HCT116 (cell line): ENCODE results near the gene HMCES. TPM values are rescaled to one million over a fixed set of nuclear protein-coding genes. Genes with fewer than 3 reads are reported as not detected.

Experiments used
- ATAC-seq: fragments of 200-7000 bp; cut with Tn5 transposase; 2 replicates; pipeline ENCODE4 v1.9.1; 2020; ENCODE audit warnings: mild to moderate bottlenecking, moderate library complexity
- BruUV-seq: library from RNA; stranded (reverse); fragments of 400-500 nt; replicated peaks from 2 replicates; lab custom pipeline; 2021; lab: Mats Ljungman, UMichigan
- CTCF ChIA-PET: fragments of 300-600 bp; sonication (Branson Sonifier 250); formaldehyde crosslinking; loops from one replicate; lab custom pipeline; 2021; ENCODE audit warnings: antibody characterized with exemption; lab: Charles Lee
- POLR2A ChIA-PET: fragments of 300-600, 350-600 bp; sonication (Branson Sonifier 250); formaldehyde crosslinking; loops from one replicate; lab custom pipeline; 2021; ENCODE audit warnings: antibody characterized with exemption; lab: Charles Lee
- RAD21 ChIA-PET, 2 experiments: fragments of 300-600 bp; sonication (Branson Sonifier 250); formaldehyde crosslinking; loops; one replicate each; lab custom pipeline; 2023; ENCODE audit warnings: low total read pairs in 2 of 2; ENCODE audit not compliant: uncharacterized antibody in 2 of 2, unreplicated experiment in 2 of 2, low non-redundant PET in 1 of 2; lab: Charles Lee
- DNase-seq: peaks from one replicate; pipeline ENCODE4 v3.0.0-alpha.2; 2010; ENCODE audit warnings: low read depth, low spot score
- H2AFZ ChIP-seq: fragments of 200-600 bp; shearing (Covaris generic), sonication (generic); 2 replicates; pipeline ENCODE4 v1.6.1; 2017; ENCODE audit warnings: low read depth, mixed run types, mixed read lengths, antibody characterized with exemption, low read length; ENCODE audit not compliant: poor library complexity, severe bottlenecking
- H3K27ac ChIP-seq: 2 replicates; pipeline ENCODE4 v1.5.1; 2012; ENCODE audit warnings: low read depth, low read length
- H3K27me3 ChIP-seq: fragments of 200-600 bp; sonication (generic); 2 replicates; pipeline ENCODE4 v1.6.1; 2016; ENCODE audit warnings: mixed run types, low read length, mixed read lengths; ENCODE audit not compliant: insufficient read depth
- H3K36me3 ChIP-seq, 2 experiments: fragments of 200-500 bp in 1 of 2; fragments of 200-600 bp in 1 of 2; sonication (Bioruptor generic) in 1 of 2; sonication (generic) in 1 of 2; 2 replicates each; pipeline versions ENCODE4 v1.5.1 to v1.6.1; 2014 to 2016; ENCODE audit warnings: low read length in 2 of 2, inconsistent platforms in 1 of 2, mixed read lengths in 1 of 2, mixed run types in 1 of 2; ENCODE audit not compliant: insufficient read depth in 2 of 2, control insufficient read depth in 1 of 2
- H3K4me1 ChIP-seq, 2 experiments: fragments of 200-600 bp in 1 of 2; sonication (generic) in 1 of 2; 2 replicates each; pipeline versions ENCODE4 v1.5.1 to v1.6.1; 2012 to 2017; ENCODE audit warnings: low read length in 2 of 2, inconsistent platforms in 1 of 2, mild to moderate bottlenecking in 1 of 2, mixed read lengths in 1 of 2, mixed run types in 1 of 2, moderate library complexity in 1 of 2; ENCODE audit not compliant: insufficient read depth in 2 of 2, control insufficient read depth in 1 of 2
- H3K4me2 ChIP-seq: fragments of 200-600 bp; sonication (generic); 2 replicates; pipeline ENCODE4 v1.6.1; 2017; ENCODE audit warnings: mixed run types, low read length, mixed read lengths
- H3K4me3 ChIP-seq, 2 experiments: fragments of 200-600 bp in 1 of 2; sonication (generic) in 1 of 2; replicated peaks in 1 of 2; 2 replicates each; pipeline ENCODE4 v1.5.1; 2011 to 2016; ENCODE audit warnings: low read length in 2 of 2, control low read depth in 1 of 2, low read depth in 1 of 2, mild to moderate bottlenecking in 1 of 2, mixed read lengths in 1 of 2, mixed run types in 1 of 2
- H3K79me2 ChIP-seq: fragments of 200-600 bp; sonication (generic); 2 replicates; pipeline ENCODE4 v1.6.1; 2017; ENCODE audit warnings: mild to moderate bottlenecking, mixed run types, low read length, moderate library complexity, mixed read lengths; ENCODE audit not compliant: insufficient read depth
- H3K9ac ChIP-seq: fragments of 200-600 bp; sonication (generic); 2 replicates; pipeline ENCODE4 v1.6.1; 2016; ENCODE audit warnings: low read length, mixed read lengths
- H3K9me2 ChIP-seq: fragments of 200-600 bp; sonication (generic), shearing (Covaris generic); 2 replicates; pipeline ENCODE4 v1.6.1; 2017; ENCODE audit warnings: mixed run types, mild to moderate bottlenecking, moderate library complexity; ENCODE audit not compliant: insufficient read depth
- H3K9me3 ChIP-seq, 2 experiments: fragments of 200-500 bp in 1 of 2; fragments of 200-600 bp in 1 of 2; sonication (Bioruptor generic) in 1 of 2; sonication (generic) in 1 of 2; 2 replicates each; pipeline ENCODE4 v1.6.1; 2014 to 2017; ENCODE audit warnings: low read length in 2 of 2, mixed read lengths in 2 of 2, inconsistent platforms in 1 of 2, low read depth in 1 of 2, mild to moderate bottlenecking in 1 of 2, mixed run types in 1 of 2, moderate library complexity in 1 of 2; ENCODE audit not compliant: control insufficient read depth in 1 of 2, insufficient read depth in 1 of 2
- H4K20me1 ChIP-seq: fragments of 200-600 bp; sonication (generic), shearing (Covaris generic); 2 replicates; pipeline ENCODE4 v1.6.1; 2017; ENCODE audit warnings: mixed run types, mild to moderate bottlenecking, moderate library complexity; ENCODE audit not compliant: insufficient read depth
- CBX3 ChIP-seq: IDR thresholded peaks from 2 replicates; pipeline ENCODE4 v1.6.1; 2012; ENCODE audit warnings: low read depth
- CEBPB ChIP-seq: IDR thresholded peaks from 2 replicates; pipeline ENCODE4 v1.6.1; 2012; ENCODE audit warnings: low read depth
- EGR1 ChIP-seq: IDR thresholded peaks from 2 replicates; pipeline ENCODE4 v1.6.1; 2012; ENCODE audit warnings: low read depth
- ELF1 ChIP-seq: IDR thresholded peaks from 2 replicates; pipeline ENCODE4 v1.6.1; 2012; ENCODE audit warnings: low read depth, borderline replicate concordance
- EZH2 ChIP-seq: fragments of 200-600 bp; sonication (generic); IDR thresholded peaks from 2 replicates; pipeline ENCODE4 v1.6.1; 2017; ENCODE audit warnings: antibody characterized with exemption, mixed run types
- EZH2phosphoT487 ChIP-seq: fragments of 200-600 bp; IDR thresholded peaks from 2 replicates; pipeline ENCODE4 v1.6.1; 2018; ENCODE audit warnings: antibody characterized with exemption, borderline replicate concordance
- FOSL1 ChIP-seq: IDR thresholded peaks from 2 replicates; pipeline ENCODE4 v1.6.1; 2012; ENCODE audit warnings: low read depth
- JUND ChIP-seq: IDR thresholded peaks from 2 replicates; pipeline ENCODE4 v1.6.1; 2012
- POLR2A ChIP-seq: IDR thresholded peaks from 2 replicates; pipeline ENCODE4 v1.7.0; 2011; ENCODE audit warnings: borderline replicate concordance; ENCODE audit not compliant: insufficient read depth, insufficient read length; ENCODE audit errors: extremely low read depth
- POLR2AphosphoS5 ChIP-seq: IDR thresholded peaks from 2 replicates; pipeline ENCODE4 v1.6.1; 2011; ENCODE audit warnings: mild to moderate bottlenecking, low read depth, low read length, moderate library complexity
- SIN3A ChIP-seq: IDR thresholded peaks from 2 replicates; pipeline ENCODE4 v1.6.1; 2012; ENCODE audit warnings: low read depth
- SP1 ChIP-seq: IDR thresholded peaks from 2 replicates; pipeline ENCODE4 v1.6.1; 2012; ENCODE audit warnings: low read depth
- TCF7L2 ChIP-seq: IDR thresholded peaks from 2 replicates; pipeline ENCODE4 v1.7.0; 2011; ENCODE audit warnings: borderline replicate concordance, inconsistent platforms; ENCODE audit not compliant: insufficient read depth, insufficient read length; ENCODE audit errors: extremely low read depth
- ZFX ChIP-seq: fragments of 450-650 bp; IDR thresholded peaks from 2 replicates; pipeline ENCODE4 v1.6.1; 2017
- ZNF274 ChIP-seq: fragments of 200-500 bp; sonication (Bioruptor generic); IDR thresholded peaks from 2 replicates; pipeline ENCODE4 v1.6.1; 2014; ENCODE audit warnings: mild to moderate bottlenecking, low read depth, low read length, inconsistent platforms
- intact Hi-C: fragments of 100-400 bp; cut with micrococcal nuclease; formaldehyde crosslinking; loops from 2 replicates; pipeline ENCODE4 v1.10.0; 2022
- total RNA-seq: library from RNA; stranded (reverse); gene quantifications from one replicate; pipeline ENCODE4 v1.2.1, GENCODE V29; 2021; ENCODE audit not compliant: unreplicated experiment
- TF ChIP-seq, protein P1 (sequence below): IDR thresholded peaks from 2 replicates; pipeline ENCODE4 v1.6.1; 2012
- TF ChIP-seq, protein P2 (sequence below): IDR thresholded peaks from 2 replicates; pipeline ENCODE4 v1.6.1; 2012; ENCODE audit warnings: low read depth

HMCES gene
- total RNA-seq, 1 experiment from 2014 or later, result 78.9 TPM

DNA sequence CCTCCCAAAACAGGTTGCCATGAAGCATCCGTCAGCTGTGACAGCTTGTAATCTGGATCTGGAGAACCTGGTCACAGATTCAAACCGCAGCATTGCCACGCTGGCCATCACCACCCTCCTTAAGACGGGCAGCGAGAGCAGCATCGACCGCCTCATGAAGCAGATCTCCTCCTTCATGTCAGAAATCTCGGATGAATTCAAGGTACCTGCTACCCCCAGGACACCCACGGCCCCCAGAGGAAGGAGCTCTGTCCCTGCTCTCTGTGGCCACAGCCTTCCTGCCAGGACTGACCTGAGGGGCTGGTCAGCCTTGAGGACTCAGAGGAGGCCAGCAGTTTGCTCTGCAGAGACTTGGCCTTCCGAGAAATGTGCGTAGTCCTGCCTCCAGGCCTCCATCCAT is 18.1 kb upstream of the HMCES start:
- Histone ChIP-seq H3K9ac (no peak overlapping the region), H3K79me2 (no peaks in the 10 kb centered on the region), H3K36me3 (peaks cover 34 to 59% of the 10 kb centered on the region in 2 experiments)
- no peak for DNase-seq
- TF ChIP-seq ZFX (no peak), SIN3A (no peak), FOSL1 (no peak), EZH2 (no peak), POLR2A (no peak), CBX3 (no peak), TCF7L2 (no peak), SP1 (no peak), ZNF274 (no peak), JUND (no peak), EGR1 (no peak), EZH2phosphoT487 (no peak), POLR2AphosphoS5 (no peak), CEBPB (no peak), ELF1 (no peak)
- TF ChIP-seq, protein P1, sequence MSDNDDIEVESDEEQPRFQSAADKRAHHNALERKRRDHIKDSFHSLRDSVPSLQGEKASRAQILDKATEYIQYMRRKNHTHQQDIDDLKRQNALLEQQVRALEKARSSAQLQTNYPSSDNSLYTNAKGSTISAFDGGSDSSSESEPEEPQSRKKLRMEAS, result no peak
- TF ChIP-seq, protein P2, sequence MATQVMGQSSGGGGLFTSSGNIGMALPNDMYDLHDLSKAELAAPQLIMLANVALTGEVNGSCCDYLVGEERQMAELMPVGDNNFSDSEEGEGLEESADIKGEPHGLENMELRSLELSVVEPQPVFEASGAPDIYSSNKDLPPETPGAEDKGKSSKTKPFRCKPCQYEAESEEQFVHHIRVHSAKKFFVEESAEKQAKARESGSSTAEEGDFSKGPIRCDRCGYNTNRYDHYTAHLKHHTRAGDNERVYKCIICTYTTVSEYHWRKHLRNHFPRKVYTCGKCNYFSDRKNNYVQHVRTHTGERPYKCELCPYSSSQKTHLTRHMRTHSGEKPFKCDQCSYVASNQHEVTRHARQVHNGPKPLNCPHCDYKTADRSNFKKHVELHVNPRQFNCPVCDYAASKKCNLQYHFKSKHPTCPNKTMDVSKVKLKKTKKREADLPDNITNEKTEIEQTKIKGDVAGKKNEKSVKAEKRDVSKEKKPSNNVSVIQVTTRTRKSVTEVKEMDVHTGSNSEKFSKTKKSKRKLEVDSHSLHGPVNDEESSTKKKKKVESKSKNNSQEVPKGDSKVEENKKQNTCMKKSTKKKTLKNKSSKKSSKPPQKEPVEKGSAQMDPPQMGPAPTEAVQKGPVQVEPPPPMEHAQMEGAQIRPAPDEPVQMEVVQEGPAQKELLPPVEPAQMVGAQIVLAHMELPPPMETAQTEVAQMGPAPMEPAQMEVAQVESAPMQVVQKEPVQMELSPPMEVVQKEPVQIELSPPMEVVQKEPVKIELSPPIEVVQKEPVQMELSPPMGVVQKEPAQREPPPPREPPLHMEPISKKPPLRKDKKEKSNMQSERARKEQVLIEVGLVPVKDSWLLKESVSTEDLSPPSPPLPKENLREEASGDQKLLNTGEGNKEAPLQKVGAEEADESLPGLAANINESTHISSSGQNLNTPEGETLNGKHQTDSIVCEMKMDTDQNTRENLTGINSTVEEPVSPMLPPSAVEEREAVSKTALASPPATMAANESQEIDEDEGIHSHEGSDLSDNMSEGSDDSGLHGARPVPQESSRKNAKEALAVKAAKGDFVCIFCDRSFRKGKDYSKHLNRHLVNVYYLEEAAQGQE, result no peak
- TF ChIP-seq, all 23 proteins: peak for 0
- H2AFZ ChIP-seq, result no peak overlapping the region
- no TSS peak for BruUV-seq
- no peak for ATAC-seq
- H3K4me2 ChIP-seq, result no peak overlapping the region
- no peaks in the 10 kb centered on the region for H3K4me1 ChIP-seq
- no peaks in the 10 kb centered on the region for H4K20me1 ChIP-seq
- H3K27me3 ChIP-seq, result no peaks in the 10 kb centered on the region
- H3K9me2 ChIP-seq, result no peaks in the 10 kb centered on the region
- intact Hi-C loops, result no loop called here
- RAD21 ChIA-PET, result no interaction called here
- POLR2A ChIA-PET, result interaction anchor here (1.7 kb wide), 1 partner anchor 12 kb away, joined by 6 read pairs; the partner anchor contains the start of gene COPG1
- no peak overlapping the region for H3K27ac ChIP-seq
- CTCF ChIA-PET, result no interaction called here
- H3K9me3 ChIP-seq, result no peaks in the 10 kb centered on the region
- no peak overlapping the region for H3K4me3 ChIP-seq
